Endodermal cell (in vitro differentiated cells): ENCODE results near the gene PCGF3. TPM values are rescaled to one million over a fixed set of nuclear protein-coding genes. Genes with fewer than 3 reads are reported as not detected.

Source experiments
- DNase-seq: peaks from one replicate; pipeline ENCODE4 v3.0.0-alpha.2; 2017
- H3K27ac ChIP-seq: 2 replicates; pipeline ENCODE4 v1.5.1; 2013; ENCODE audit warnings: mild to moderate bottlenecking, low read depth, low read length, moderate library complexity
- H3K27me3 ChIP-seq: 2 replicates; pipeline ENCODE4 v1.6.1; 2013; ENCODE audit warnings: mild to moderate bottlenecking, low read length, moderate library complexity; ENCODE audit not compliant: insufficient read depth, control insufficient read depth, poor library complexity, severe bottlenecking
- H3K36me3 ChIP-seq: 2 replicates; pipeline ENCODE4 v1.7.0; 2013; ENCODE audit warnings: mild to moderate bottlenecking, low read length, moderate library complexity; ENCODE audit not compliant: control insufficient read depth, insufficient read depth
- H3K4me1 ChIP-seq: one replicate; pipeline ENCODE4 v1.7.0; 2013; ENCODE audit warnings: low read length; ENCODE audit not compliant: control insufficient read depth, insufficient read depth
- H3K4me3 ChIP-seq: 2 replicates; pipeline ENCODE4 v1.5.1; 2013; ENCODE audit warnings: mild to moderate bottlenecking, low read length, moderate library complexity
- H3K9ac ChIP-seq: 2 replicates; pipeline ENCODE4 v1.6.1; 2013; ENCODE audit warnings: mild to moderate bottlenecking, low read length, moderate library complexity; ENCODE audit not compliant: poor library complexity, severe bottlenecking; ENCODE audit errors: extremely low read depth
- H3K9me3 ChIP-seq: 2 replicates; pipeline ENCODE4 v1.6.1; 2013; ENCODE audit warnings: mild to moderate bottlenecking, low read length, moderate library complexity; ENCODE audit not compliant: control insufficient read depth
- H3K27ac Mint-ChIP-seq: 2 replicates; pipeline ENCODE4 v1.8.0; 2020; ENCODE audit warnings: mixed read lengths
- H3K27me3 Mint-ChIP-seq: 2 replicates; pipeline ENCODE4 v1.8.0; 2021; ENCODE audit warnings: mild to moderate bottlenecking, mixed read lengths; ENCODE audit not compliant: insufficient read depth
- H3K36me3 Mint-ChIP-seq: 2 replicates; pipeline ENCODE4 v1.8.0; 2020; ENCODE audit warnings: low read depth, mixed read lengths
- H3K4me1 Mint-ChIP-seq: 2 replicates; pipeline ENCODE4 v1.8.0; 2020; ENCODE audit warnings: mixed read lengths
- H3K4me3 Mint-ChIP-seq: 2 replicates; pipeline ENCODE4 v1.8.0; 2020; ENCODE audit warnings: mild to moderate bottlenecking, moderate library complexity, mixed read lengths
- H3K9me3 Mint-ChIP-seq: 2 replicates; pipeline ENCODE4 v1.8.0; 2020; ENCODE audit warnings: mild to moderate bottlenecking, mixed read lengths
- WGBS, 2 experiments: methylation state at CpG; one replicate each; pipeline versions ENCODE4 v1.1.5 to v1.1.7; 2013; ENCODE audit warnings: missing lambda C conversion rate in 2 of 2, mixed read lengths in 1 of 2; ENCODE audit not compliant: insufficient coverage in 1 of 2, insufficient read length in 1 of 2; 5-methylcytosine and 5-hydroxymethylcytosine counted together
- total RNA-seq, 2 donors: library from RNA; stranded (reverse); fragmentation: NEBNext Ultra II Directional in 1 of 2; extraction: Animal tissue kit (Norgen Biotek cat#: 25700) in 1 of 2; gene quantifications; 2 replicates in 1 of 2; 3 replicates in 1 of 2; pipeline ENCODE4 v1.2.1, GENCODE V29; 2021
- TF ChIP-seq, protein P1 (sequence below): fragments of 200-600 bp; sonication (generic); conservative IDR thresholded peaks from 2 replicates; pipeline ENCODE4 v1.5.0; 2021; ENCODE audit warnings: antibody characterized with exemption, mild to moderate bottlenecking

PCGF3 gene
- total RNA-seq, 2 donors from 2014 or later = 53.1 to 64.0 TPM

DNA sequence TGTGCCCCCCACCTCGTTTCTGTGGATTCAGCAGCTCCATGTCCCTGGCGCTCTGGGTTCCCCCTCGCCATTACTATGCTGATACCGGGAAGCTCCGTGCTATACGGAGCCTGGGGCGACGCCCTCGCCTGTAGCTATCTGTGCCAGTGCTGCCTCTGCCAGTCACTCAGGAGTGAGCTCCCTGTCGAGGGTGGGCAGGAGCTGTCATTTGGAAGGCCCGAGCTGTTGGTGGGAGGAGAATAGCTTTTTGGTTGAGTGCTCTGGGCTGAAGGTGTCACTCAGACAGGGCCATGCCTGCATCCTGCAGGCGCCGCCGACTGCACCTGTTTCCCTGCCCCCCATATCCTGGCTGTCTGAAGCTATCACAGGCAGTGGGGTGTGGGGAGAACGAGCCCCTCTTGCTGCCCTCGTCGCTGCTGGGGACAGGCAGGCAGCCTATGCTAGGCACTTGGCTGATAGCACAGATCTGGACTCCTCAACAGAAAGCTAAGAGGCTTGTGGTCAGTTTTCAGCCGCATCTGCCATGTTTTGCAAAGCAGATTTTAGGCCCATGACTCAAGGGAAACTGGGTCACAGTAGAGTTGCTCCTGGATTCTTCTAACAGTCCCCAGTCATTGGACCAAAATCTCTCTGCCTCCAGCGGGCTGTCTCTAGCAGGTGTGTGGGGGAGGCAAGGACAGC is 88.4 kb downstream of the PCGF3 start:
- Mint-ChIP-seq H3K4me3 (no peak overlapping the region), H3K27ac (no peak overlapping the region), H3K4me1 (peaks cover 8% of the 10 kb centered on the region), H3K9me3 (no peaks in the 10 kb centered on the region), H3K27me3 (peaks cover 51% of the 10 kb centered on the region), H3K36me3 (no peaks in the 10 kb centered on the region)
- Histone ChIP-seq H3K36me3 (no peaks in the 10 kb centered on the region), H3K9ac (no peak overlapping the region), H3K4me3 (no peak overlapping the region), H3K27ac (no peak overlapping the region), H3K4me1 (no peaks in the 10 kb centered on the region), H3K27me3 (peaks cover 47% of the 10 kb centered on the region), H3K9me3 (no peaks in the 10 kb centered on the region)
- DNase-seq = no peak
- TF ChIP-seq, protein P1, sequence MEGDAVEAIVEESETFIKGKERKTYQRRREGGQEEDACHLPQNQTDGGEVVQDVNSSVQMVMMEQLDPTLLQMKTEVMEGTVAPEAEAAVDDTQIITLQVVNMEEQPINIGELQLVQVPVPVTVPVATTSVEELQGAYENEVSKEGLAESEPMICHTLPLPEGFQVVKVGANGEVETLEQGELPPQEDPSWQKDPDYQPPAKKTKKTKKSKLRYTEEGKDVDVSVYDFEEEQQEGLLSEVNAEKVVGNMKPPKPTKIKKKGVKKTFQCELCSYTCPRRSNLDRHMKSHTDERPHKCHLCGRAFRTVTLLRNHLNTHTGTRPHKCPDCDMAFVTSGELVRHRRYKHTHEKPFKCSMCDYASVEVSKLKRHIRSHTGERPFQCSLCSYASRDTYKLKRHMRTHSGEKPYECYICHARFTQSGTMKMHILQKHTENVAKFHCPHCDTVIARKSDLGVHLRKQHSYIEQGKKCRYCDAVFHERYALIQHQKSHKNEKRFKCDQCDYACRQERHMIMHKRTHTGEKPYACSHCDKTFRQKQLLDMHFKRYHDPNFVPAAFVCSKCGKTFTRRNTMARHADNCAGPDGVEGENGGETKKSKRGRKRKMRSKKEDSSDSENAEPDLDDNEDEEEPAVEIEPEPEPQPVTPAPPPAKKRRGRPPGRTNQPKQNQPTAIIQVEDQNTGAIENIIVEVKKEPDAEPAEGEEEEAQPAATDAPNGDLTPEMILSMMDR = no peak
- 53 to 72% methylated on average over 14 to 19 of the region's 19 CpGs for WGBS, 2 experiments

GRCh38 chr4:794900-795725 is 89.5 kb downstream of the PCGF3 start:
- peaks cover 8% of the 10 kb centered on the region for H3K4me1 Mint-ChIP-seq
- Histone ChIP-seq H3K36me3 (no peaks in the 10 kb centered on the region), H3K27ac (no peak overlapping the region), H3K9ac (no peak overlapping the region), H3K4me3 (no peak overlapping the region), H3K9me3 (no peaks in the 10 kb centered on the region), H3K4me1 (no peaks in the 10 kb centered on the region), H3K27me3 (peaks cover 47% of the 10 kb centered on the region)
- WGBS, 2 experiments = 20 to 24% methylated on average over 16 to 71 of the region's 71 CpGs
- no peaks in the 10 kb centered on the region for H3K36me3 Mint-ChIP-seq
- H3K27ac Mint-ChIP-seq = no peak overlapping the region
- TF ChIP-seq, protein P1 = no peak
- peak; percentile 66 for DNase-seq
- peaks cover 51% of the 10 kb centered on the region for H3K27me3 Mint-ChIP-seq
- H3K9me3 Mint-ChIP-seq = no peaks in the 10 kb centered on the region
- H3K4me3 Mint-ChIP-seq = peak overlapping the region; percentile 35

DNA sequence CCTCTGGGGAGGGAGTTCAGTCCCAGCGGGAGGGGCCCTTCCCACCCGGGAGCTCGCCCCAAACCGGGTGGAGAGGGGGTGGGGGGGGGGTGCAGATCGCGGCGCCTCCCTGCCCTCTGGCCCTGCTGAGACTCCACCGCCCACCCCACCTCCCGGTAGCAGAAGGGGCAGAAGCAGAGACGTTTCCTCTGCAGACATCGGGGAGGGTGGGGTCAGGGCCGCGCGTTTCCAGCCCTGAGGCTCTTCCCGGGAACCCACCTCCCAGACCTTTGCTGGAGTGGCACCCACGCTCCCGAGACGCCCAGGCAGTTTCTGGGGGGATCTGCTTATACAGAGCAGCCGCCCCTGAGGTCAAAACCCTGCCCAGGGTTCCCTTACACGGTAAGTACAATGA is 90.1 kb downstream of the PCGF3 start:
- Mint-ChIP-seq H3K27me3 (peaks cover 48% of the 10 kb centered on the region), H3K9me3 (no peaks in the 10 kb centered on the region), H3K36me3 (no peaks in the 10 kb centered on the region), H3K27ac (no peak overlapping the region), H3K4me3 (peak overlapping the region; percentile 35), H3K4me1 (peaks cover 8% of the 10 kb centered on the region)
- no peaks in the 10 kb centered on the region for H3K4me1 ChIP-seq
- 50 to 54% methylated on average over 10 to 17 of the region's 20 CpGs for WGBS, 2 experiments
- peak; percentile 44 for DNase-seq
- no peaks in the 10 kb centered on the region for H3K9me3 ChIP-seq
- TF ChIP-seq, protein P1 = no peak
- no peak overlapping the region for H3K4me3 ChIP-seq
- H3K36me3 ChIP-seq = no peaks in the 10 kb centered on the region
- no peak overlapping the region for H3K9ac ChIP-seq
- H3K27ac ChIP-seq = no peak overlapping the region
- H3K27me3 ChIP-seq = peaks cover 47% of the 10 kb centered on the region
